ENCODE data around the gene TTC7B.
A peak's percentile ranks its signal among the peaks of the same experiment; 100 is the strongest.

TTC7B gene

GRCh38 chr14:90543876-90544275 lies 272.4 kb downstream of the TTC7B start:
- no peak overlapping the region for H3K4me2 ChIP-seq (ENCODE audit: insufficient read depth, low read length, poor library complexity, severe bottlenecking)
- no peak overlapping the region for H3K4me3 ChIP-seq (ENCODE audit: low read length in 2 of 2)
- no peaks in the 10 kb centered on the region for H3K27me3 ChIP-seq (ENCODE audit: control insufficient read depth in 3 of 3, insufficient read depth in 3 of 3, low read depth in 1 of 3, low read length in 3 of 3)
- peaks cover 0 to 2% of the 10 kb centered on the region in 2 donors for H3K9me3 ChIP-seq (replicated peaks in 1 of 2; ENCODE audit: control insufficient read depth in 2 of 2, insufficient read depth in 1 of 2, low read depth in 1 of 2, low read length in 2 of 2)
- H4K8ac ChIP-seq (ENCODE audit: low read depth, low read length): no peak overlapping the region
- H3K4me1 ChIP-seq (ENCODE audit: control insufficient read depth in 2 of 2, insufficient read depth in 1 of 2, low read depth in 1 of 2, low read length in 2 of 2): peaks cover 3 to 7% of the 10 kb centered on the region in 2 donors
- H4K91ac ChIP-seq (ENCODE audit: low read depth, low read length, poor library complexity): no peak overlapping the region
- H3K9ac ChIP-seq (ENCODE audit: low read depth, low read length, poor library complexity): no peak overlapping the region
- no peak overlapping the region for H3K4ac ChIP-seq (ENCODE audit: low read length)
- peak overlapping the region; percentile 93 for H3K18ac ChIP-seq (ENCODE audit: low read length)
- H2BK5ac ChIP-seq (ENCODE audit: low read length): no peak overlapping the region
- peaks cover 0 to 10% of the 10 kb centered on the region in 2 donors for H3K36me3 ChIP-seq (replicated peaks in 1 of 2; ENCODE audit: control insufficient read depth in 2 of 2, insufficient read depth in 2 of 2, low read length in 2 of 2)
- H3K14ac ChIP-seq (ENCODE audit: low read length): no peak overlapping the region
- H2BK120ac ChIP-seq (ENCODE audit: low read depth, low read length): no peak overlapping the region
- H3K23ac ChIP-seq (ENCODE audit: low read depth, low read length, poor library complexity): peak overlapping the region; percentile 31
- DNase-seq (ENCODE audit: low spot score): no peak
- WGBS, 2 donors (ENCODE audit: extremely low coverage in 2 of 2, insufficient read length in 2 of 2, insufficient replicate concordance in 1 of 2): no CpG with 5 or more reads among the region's 6 CpGs
- H3K79me1 ChIP-seq (ENCODE audit: low read depth, low read length): no peaks in the 10 kb centered on the region
- no peak overlapping the region for H2BK12ac ChIP-seq (ENCODE audit: low read length)
- H2BK15ac ChIP-seq (ENCODE audit: low read length): peak overlapping the region; percentile 78
- H2AFZ ChIP-seq (ENCODE audit: low read length): no peak overlapping the region
- H3K27ac ChIP-seq (replicated peaks; ENCODE audit: low read length): no peak overlapping the region
- H2AK5ac ChIP-seq (ENCODE audit: low read depth, low read length): peak overlapping the region; percentile 39

DNA sequence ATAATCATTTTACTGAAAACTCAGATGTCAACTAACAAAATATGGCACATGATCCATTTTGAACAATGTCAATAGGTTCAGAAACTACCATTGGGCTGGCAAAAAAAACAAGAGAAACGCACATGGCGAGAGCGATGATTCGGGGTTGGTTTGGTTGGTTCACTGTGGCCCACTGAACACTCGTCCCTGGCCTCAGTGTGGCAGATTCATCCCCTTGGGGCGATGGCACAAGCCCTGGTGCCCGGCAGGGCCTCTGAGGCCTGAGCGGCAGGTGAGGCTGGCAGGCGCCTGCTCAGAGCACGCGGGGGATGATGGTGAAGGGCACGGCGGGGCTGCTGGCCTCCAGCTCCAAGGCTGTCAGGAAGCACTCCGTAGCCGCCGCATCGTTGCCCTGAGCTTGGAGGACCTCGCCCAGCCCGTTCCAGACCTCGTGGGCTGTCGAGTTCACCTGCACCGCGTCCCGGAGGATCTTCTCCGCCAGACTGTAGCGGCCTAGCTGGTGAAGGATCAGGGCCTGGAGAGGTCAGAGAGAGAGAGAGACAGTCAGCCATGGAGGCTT lies 275.1 kb downstream of the TTC7B start:
- H3K79me1 ChIP-seq (ENCODE audit: low read depth, low read length): no peaks in the 10 kb centered on the region
- peak overlapping the region; percentile 66 for H2BK120ac ChIP-seq (ENCODE audit: low read depth, low read length)
- H2BK5ac ChIP-seq (ENCODE audit: low read length): no peak overlapping the region
- H3K23ac ChIP-seq (ENCODE audit: low read depth, low read length, poor library complexity): peak overlapping the region; percentile 68
- H3K9me3 ChIP-seq (replicated peaks in 1 of 2; ENCODE audit: control insufficient read depth in 2 of 2, insufficient read depth in 1 of 2, low read depth in 1 of 2, low read length in 2 of 2): peaks cover 0 to 2% of the 10 kb centered on the region in 2 donors
- no peak overlapping the region for H3K4ac ChIP-seq (ENCODE audit: low read length)
- no peaks in the 10 kb centered on the region for H3K27me3 ChIP-seq (ENCODE audit: control insufficient read depth in 3 of 3, insufficient read depth in 3 of 3, low read depth in 1 of 3, low read length in 3 of 3)
- H3K4me3 ChIP-seq (ENCODE audit: low read length in 2 of 2): no peak overlapping the region
- peak overlapping the region; percentile 59 for H3K18ac ChIP-seq (ENCODE audit: low read length)
- no peak overlapping the region for H3K27ac ChIP-seq (replicated peaks; ENCODE audit: low read length)
- H3K14ac ChIP-seq (ENCODE audit: low read length): no peak overlapping the region
- H2BK12ac ChIP-seq (ENCODE audit: low read length): no peak overlapping the region
- H3K9ac ChIP-seq (ENCODE audit: low read depth, low read length, poor library complexity): peak overlapping the region; percentile 32
- no peak overlapping the region for H2BK15ac ChIP-seq (ENCODE audit: low read length)
- no peak for DNase-seq (ENCODE audit: low spot score)
- no peak overlapping the region for H3K4me2 ChIP-seq (ENCODE audit: insufficient read depth, low read length, poor library complexity, severe bottlenecking)
- H2AFZ ChIP-seq (ENCODE audit: low read length): no peak overlapping the region
- no CpG with 5 or more reads among the region's 26 CpGs for WGBS, 2 donors (ENCODE audit: extremely low coverage in 2 of 2, insufficient read length in 2 of 2, insufficient replicate concordance in 1 of 2)
- H4K91ac ChIP-seq (ENCODE audit: low read depth, low read length, poor library complexity): peak overlapping the region; percentile 70
- peaks cover 0 to 10% of the 10 kb centered on the region in 2 donors for H3K36me3 ChIP-seq (replicated peaks in 1 of 2; ENCODE audit: control insufficient read depth in 2 of 2, insufficient read depth in 2 of 2, low read length in 2 of 2)
- no peak overlapping the region for H4K8ac ChIP-seq (ENCODE audit: low read depth, low read length)
- peaks cover 5 to 6% of the 10 kb centered on the region in 2 donors for H3K4me1 ChIP-seq (ENCODE audit: control insufficient read depth in 2 of 2, insufficient read depth in 1 of 2, low read depth in 1 of 2, low read length in 2 of 2)
- no peak overlapping the region for H2AK5ac ChIP-seq (ENCODE audit: low read depth, low read length)

- 100% methylated on average over 1 of the region's 4 CpGs; no CpG with 5 or more reads in 1 of the 2 donors for WGBS, 2 donors (ENCODE audit: extremely low coverage in 2 of 2, insufficient read length in 2 of 2, insufficient replicate concordance in 1 of 2)
- Histone ChIP-seq H3K4ac (ENCODE audit: low read length) (no peak overlapping the region), H3K4me1 (ENCODE audit: control insufficient read depth in 2 of 2, insufficient read depth in 1 of 2, low read depth in 1 of 2, low read length in 2 of 2) (peaks cover 2 to 6% of the 10 kb centered on the region in 2 donors)
Observed at GRCh38 chr14:90540437-90540836, 275.8 kb downstream of the TTC7B start.

GRCh38 chr14:90539996-90540395 lies 276.2 kb downstream of the TTC7B start:
- H3K9ac ChIP-seq (ENCODE audit: low read depth, low read length, poor library complexity): no peak overlapping the region
- H2BK12ac ChIP-seq (ENCODE audit: low read length): no peak overlapping the region
- no peak overlapping the region for H2BK15ac ChIP-seq (ENCODE audit: low read length)
- H3K4me2 ChIP-seq (ENCODE audit: insufficient read depth, low read length, poor library complexity, severe bottlenecking): no peak overlapping the region
- no peak overlapping the region for H3K14ac ChIP-seq (ENCODE audit: low read length)
- DNase-seq (ENCODE audit: low spot score): no peak
- no peak overlapping the region for H3K4me3 ChIP-seq (ENCODE audit: low read length in 2 of 2)
- no peak overlapping the region for H3K4ac ChIP-seq (ENCODE audit: low read length)
- H3K27me3 ChIP-seq (ENCODE audit: control insufficient read depth in 3 of 3, insufficient read depth in 3 of 3, low read depth in 1 of 3, low read length in 3 of 3): no peaks in the 10 kb centered on the region
- no peak overlapping the region for H2BK5ac ChIP-seq (ENCODE audit: low read length)
- no peak overlapping the region for H3K23ac ChIP-seq (ENCODE audit: low read depth, low read length, poor library complexity)
- peaks cover 0 to 2% of the 10 kb centered on the region in 2 donors for H3K9me3 ChIP-seq (replicated peaks in 1 of 2; ENCODE audit: control insufficient read depth in 2 of 2, insufficient read depth in 1 of 2, low read depth in 1 of 2, low read length in 2 of 2)
- no peak overlapping the region for H4K91ac ChIP-seq (ENCODE audit: low read depth, low read length, poor library complexity)
- no peak overlapping the region for H3K27ac ChIP-seq (replicated peaks; ENCODE audit: low read length)
- WGBS, 2 donors (ENCODE audit: extremely low coverage in 2 of 2, insufficient read length in 2 of 2, insufficient replicate concordance in 1 of 2): no CpG with 5 or more reads among the region's 12 CpGs
- H2BK120ac ChIP-seq (ENCODE audit: low read depth, low read length): no peak overlapping the region
- no peak overlapping the region for H2AFZ ChIP-seq (ENCODE audit: low read length)
- H3K4me1 ChIP-seq (ENCODE audit: control insufficient read depth in 2 of 2, insufficient read depth in 1 of 2, low read depth in 1 of 2, low read length in 2 of 2): peaks cover 2 to 6% of the 10 kb centered on the region in 2 donors
- peaks cover 0 to 10% of the 10 kb centered on the region in 2 donors for H3K36me3 ChIP-seq (replicated peaks in 1 of 2; ENCODE audit: control insufficient read depth in 2 of 2, insufficient read depth in 2 of 2, low read length in 2 of 2)
- H4K8ac ChIP-seq (ENCODE audit: low read depth, low read length): no peak overlapping the region
- no peak overlapping the region for H3K18ac ChIP-seq (ENCODE audit: low read length)
- no peak overlapping the region for H2AK5ac ChIP-seq (ENCODE audit: low read depth, low read length)
- H3K79me1 ChIP-seq (ENCODE audit: low read depth, low read length): no peaks in the 10 kb centered on the region

More at GRCh38 chr14:90540437-90540836, 275.8 kb downstream of the TTC7B start:
- no peak overlapping the region for H2BK15ac ChIP-seq (ENCODE audit: low read length)
- no peak overlapping the region for H2BK5ac ChIP-seq (ENCODE audit: low read length)
- H3K79me1 ChIP-seq (ENCODE audit: low read depth, low read length): no peaks in the 10 kb centered on the region
- no peak overlapping the region for H2AFZ ChIP-seq (ENCODE audit: low read length)
- no peak overlapping the region for H2AK5ac ChIP-seq (ENCODE audit: low read depth, low read length)
- H3K4me2 ChIP-seq (ENCODE audit: insufficient read depth, low read length, poor library complexity, severe bottlenecking): no peak overlapping the region
- H4K8ac ChIP-seq (ENCODE audit: low read depth, low read length): no peak overlapping the region
- H2BK120ac ChIP-seq (ENCODE audit: low read depth, low read length): no peak overlapping the region
- no peak overlapping the region for H3K27ac ChIP-seq (replicated peaks; ENCODE audit: low read length)
- H3K9me3 ChIP-seq (replicated peaks in 1 of 2; ENCODE audit: control insufficient read depth in 2 of 2, insufficient read depth in 1 of 2, low read depth in 1 of 2, low read length in 2 of 2): peaks cover 0 to 2% of the 10 kb centered on the region in 2 donors
- no peak overlapping the region for H3K9ac ChIP-seq (ENCODE audit: low read depth, low read length, poor library complexity)
- no peak overlapping the region for H3K14ac ChIP-seq (ENCODE audit: low read length)
- H3K4me3 ChIP-seq (ENCODE audit: low read length in 2 of 2): no peak overlapping the region
- no peak for DNase-seq (ENCODE audit: low spot score)
- no peak overlapping the region for H3K23ac ChIP-seq (ENCODE audit: low read depth, low read length, poor library complexity)
- H3K36me3 ChIP-seq (replicated peaks in 1 of 2; ENCODE audit: control insufficient read depth in 2 of 2, insufficient read depth in 2 of 2, low read length in 2 of 2): peaks cover 0 to 10% of the 10 kb centered on the region in 2 donors
- no peak overlapping the region for H3K18ac ChIP-seq (ENCODE audit: low read length)
- H3K27me3 ChIP-seq (ENCODE audit: control insufficient read depth in 3 of 3, insufficient read depth in 3 of 3, low read depth in 1 of 3, low read length in 3 of 3): no peaks in the 10 kb centered on the region
- no peak overlapping the region for H2BK12ac ChIP-seq (ENCODE audit: low read length)
- H4K91ac ChIP-seq (ENCODE audit: low read depth, low read length, poor library complexity): no peak overlapping the region
